NOMO-1 treated with DMSO at 0.1 percent for 48 hours (cell line): ENCODE measurements around the gene ZNF692.
A peak's percentile ranks its signal among the peaks of the same experiment; 100 is the strongest.
"Not testable (repeated sequence)": the region's sequence is repeated elsewhere in the genome, so short reads cannot be mapped to it uniquely, and the experiment has no call there.

Source experiments
- DNase-seq: peaks from one replicate; lab custom pipeline; 2025; ENCODE audit not compliant: unreplicated experiment; lab: John Stamatoyannopoulos, UW

Gene ZNF692

GRCh38 chr1:248811514-248812490, 47.1 kb downstream of the ZNF692 start:
- no peak for DNase-seq

- DNase-seq, result no peak
Observed at GRCh38 chr1:248810727-248811513, 48.0 kb downstream of the ZNF692 start.

GRCh38 chr1:248810000-248810726, 48.7 kb downstream of the ZNF692 start:
- DNase-seq, result no peak

GRCh38 chr1:248808876-248809275, 50.0 kb downstream of the ZNF692 start:
- no peak for DNase-seq

GRCh38 chr1:248807067-248807737, 51.7 kb downstream of the ZNF692 start:
- DNase-seq, result peak; percentile 79

GRCh38 chr1:248805876-248806275, 53.0 kb downstream of the ZNF692 start:
- DNase-seq, result peak; percentile 93

GRCh38 chr1:248804771-248805681, 53.9 kb downstream of the ZNF692 start:
- peak; percentile 97 for DNase-seq

GRCh38 chr1:248803501-248803900, 55.4 kb downstream of the ZNF692 start:
- DNase-seq, result not testable (repeated sequence)

- DNase-seq, result no peak
Observed at GRCh38 chr1:248802454-248802853, 56.4 kb downstream of the ZNF692 start.

- DNase-seq, result no peak
Observed at GRCh38 chr1:248800459-248800858, 58.4 kb downstream of the ZNF692 start.
